Measurements from ENCODE around the gene TAGAP. TPM values are rescaled to one million over a fixed set of nuclear protein-coding genes. Genes with fewer than 3 reads are reported as not detected.
"Not testable (repeated sequence)": the region's sequence is repeated elsewhere in the genome, so short reads cannot be mapped to it uniquely, and the experiment has no call there.

Gene TAGAP
- total and polyA plus RNA-seq, 4 donors = 0.23 to 5.8 (median 3.8) TPM

GRCh38 chr6:159013229-159013628, 31.6 kb downstream of the TAGAP start:
- no peaks in the 10 kb centered on the region for H3K9me3 ChIP-seq (ENCODE audit: control insufficient read depth, low read length)
- no peak for DNase-seq
- H3K27ac ChIP-seq (ENCODE audit: low read depth in 1 of 2, low read length in 2 of 2) = no peak overlapping the region
- intact Hi-C loops (cut with DNase I) = no loop called here
- H3K4me3 ChIP-seq (ENCODE audit: low read length in 2 of 2) = no peak overlapping the region
- no peak for ATAC-seq (ENCODE audit: low FRiP score)
- H3K36me3 ChIP-seq (ENCODE audit: control insufficient read depth in 1 of 2, insufficient read depth in 2 of 2, low read length in 1 of 2) = no peaks in the 10 kb centered on the region
- WGBS, 2 donors = 84 to 93% methylated on average over 5 of the region's 5 CpGs
- H3K27me3 ChIP-seq (ENCODE audit: control insufficient read depth in 1 of 2, insufficient read depth in 2 of 2, low read length in 1 of 2) = no peaks in the 10 kb centered on the region
- H3K4me1 ChIP-seq (ENCODE audit: control insufficient read depth in 1 of 2, insufficient read depth in 2 of 2, low read length in 2 of 2) = no peaks in the 10 kb centered on the region

GRCh38 chr6:159012201-159012600, 32.6 kb downstream of the TAGAP start:
- intact Hi-C loops (cut with DNase I) = no loop called here
- Histone ChIP-seq H3K27ac (ENCODE audit: low read depth in 1 of 2, low read length in 2 of 2) (no peak overlapping the region), H3K4me1 (ENCODE audit: control insufficient read depth in 1 of 2, insufficient read depth in 2 of 2, low read length in 2 of 2) (no peaks in the 10 kb centered on the region), H3K27me3 (ENCODE audit: control insufficient read depth in 1 of 2, insufficient read depth in 2 of 2, low read length in 1 of 2) (no peaks in the 10 kb centered on the region), H3K9me3 (ENCODE audit: control insufficient read depth, low read length) (no peaks in the 10 kb centered on the region), H3K36me3 (ENCODE audit: control insufficient read depth in 1 of 2, insufficient read depth in 2 of 2, low read length in 1 of 2) (no peaks in the 10 kb centered on the region), H3K4me3 (ENCODE audit: low read length in 2 of 2) (no peak overlapping the region)
- no peak for DNase-seq
- ATAC-seq (ENCODE audit: low FRiP score) = no peak
- WGBS, 2 donors = 93 to 94% methylated on average over 4 of the region's 4 CpGs

GRCh38 chr6:159010037-159010612, 34.7 kb downstream of the TAGAP start:
- H3K27ac ChIP-seq (ENCODE audit: low read depth in 1 of 2, low read length in 2 of 2); H3K9me3 ChIP-seq (ENCODE audit: control insufficient read depth, low read length); H3K36me3 ChIP-seq (ENCODE audit: control insufficient read depth in 1 of 2, insufficient read depth in 2 of 2, low read length in 1 of 2); intact Hi-C loops (cut with DNase I); ATAC-seq (ENCODE audit: low FRiP score); H3K27me3 ChIP-seq (ENCODE audit: control insufficient read depth in 1 of 2, insufficient read depth in 2 of 2, low read length in 1 of 2); DNase-seq; H3K4me3 ChIP-seq (ENCODE audit: low read length in 2 of 2); H3K4me1 ChIP-seq (ENCODE audit: control insufficient read depth in 1 of 2, insufficient read depth in 2 of 2, low read length in 2 of 2): not testable (repeated sequence)
- 81 to 85% methylated on average over 7 of the region's 7 CpGs for WGBS, 2 donors

GRCh38 chr6:159008656-159009288, 36.0 kb downstream of the TAGAP start:
- no peaks in the 10 kb centered on the region for H3K4me1 ChIP-seq (ENCODE audit: control insufficient read depth in 1 of 2, insufficient read depth in 2 of 2, low read length in 2 of 2)
- no peak overlapping the region for H3K4me3 ChIP-seq (ENCODE audit: low read length in 2 of 2)

GRCh38 chr6:159007510-159007909, 37.3 kb downstream of the TAGAP start:
- H3K36me3 ChIP-seq (ENCODE audit: control insufficient read depth in 1 of 2, insufficient read depth in 2 of 2, low read length in 1 of 2) = no peaks in the 10 kb centered on the region
- H3K9me3 ChIP-seq (ENCODE audit: control insufficient read depth, low read length) = no peaks in the 10 kb centered on the region
- no peak overlapping the region for H3K27ac ChIP-seq (ENCODE audit: low read depth in 1 of 2, low read length in 2 of 2)
- DNase-seq = no peak
- no peak for ATAC-seq (ENCODE audit: low FRiP score)
- H3K4me3 ChIP-seq (ENCODE audit: low read length in 2 of 2) = no peak overlapping the region
- WGBS, 2 donors = 84 to 91% methylated on average over 5 of the region's 5 CpGs
- intact Hi-C loops (cut with DNase I) = no loop called here
- no peaks in the 10 kb centered on the region for H3K4me1 ChIP-seq (ENCODE audit: control insufficient read depth in 1 of 2, insufficient read depth in 2 of 2, low read length in 2 of 2)
- H3K27me3 ChIP-seq (ENCODE audit: control insufficient read depth in 1 of 2, insufficient read depth in 2 of 2, low read length in 1 of 2) = no peaks in the 10 kb centered on the region

More at GRCh38 chr6:159008656-159009288, 36.0 kb downstream of the TAGAP start:
- ATAC-seq (ENCODE audit: low FRiP score) = no peak
- Histone ChIP-seq H3K27ac (ENCODE audit: low read depth in 1 of 2, low read length in 2 of 2) (no peak overlapping the region), H3K27me3 (ENCODE audit: control insufficient read depth in 1 of 2, insufficient read depth in 2 of 2, low read length in 1 of 2) (no peaks in the 10 kb centered on the region), H3K36me3 (ENCODE audit: control insufficient read depth in 1 of 2, insufficient read depth in 2 of 2, low read length in 1 of 2) (no peaks in the 10 kb centered on the region), H3K9me3 (ENCODE audit: control insufficient read depth, low read length) (no peaks in the 10 kb centered on the region)
- intact Hi-C loops (cut with DNase I) = no loop called here
- WGBS, 2 donors = 80 to 84% methylated on average over 10 of the region's 10 CpGs
- no peak for DNase-seq

GRCh38 chr6:159005436-159005835, 39.4 kb downstream of the TAGAP start:
- ATAC-seq (ENCODE audit: low FRiP score) = no peak

GRCh38 chr6:159004592-159004991, 40.2 kb downstream of the TAGAP start:
- no peaks in the 10 kb centered on the region for H3K36me3 ChIP-seq (ENCODE audit: control insufficient read depth in 1 of 2, insufficient read depth in 2 of 2, low read length in 1 of 2)
- no peaks in the 10 kb centered on the region for H3K4me1 ChIP-seq (ENCODE audit: control insufficient read depth in 1 of 2, insufficient read depth in 2 of 2, low read length in 2 of 2)
- H3K4me3 ChIP-seq (ENCODE audit: low read length in 2 of 2) = no peak overlapping the region
- no peaks in the 10 kb centered on the region for H3K9me3 ChIP-seq (ENCODE audit: control insufficient read depth, low read length)
- DNase-seq (no peak), ATAC-seq (ENCODE audit: low FRiP score) (no peak)
- H3K27ac ChIP-seq (ENCODE audit: low read depth in 1 of 2, low read length in 2 of 2) = no peak overlapping the region
- H3K27me3 ChIP-seq (ENCODE audit: control insufficient read depth in 1 of 2, insufficient read depth in 2 of 2, low read length in 1 of 2) = no peaks in the 10 kb centered on the region
- WGBS, 2 donors = 75 to 78% methylated on average over 3 of the region's 3 CpGs
- intact Hi-C loops (cut with DNase I) = no loop called here

More at GRCh38 chr6:159005436-159005835, 39.4 kb downstream of the TAGAP start:
- no peaks in the 10 kb centered on the region for H3K9me3 ChIP-seq (ENCODE audit: control insufficient read depth, low read length)
- 93 to 96% methylated on average over 5 of the region's 5 CpGs for WGBS, 2 donors
- H3K4me1 ChIP-seq (ENCODE audit: control insufficient read depth in 1 of 2, insufficient read depth in 2 of 2, low read length in 2 of 2) = no peaks in the 10 kb centered on the region
- H3K36me3 ChIP-seq (ENCODE audit: control insufficient read depth in 1 of 2, insufficient read depth in 2 of 2, low read length in 1 of 2) = no peaks in the 10 kb centered on the region
- H3K27me3 ChIP-seq (ENCODE audit: control insufficient read depth in 1 of 2, insufficient read depth in 2 of 2, low read length in 1 of 2) = no peaks in the 10 kb centered on the region
- DNase-seq = no peak
- H3K27ac ChIP-seq (ENCODE audit: low read depth in 1 of 2, low read length in 2 of 2) = no peak overlapping the region
- no peak overlapping the region for H3K4me3 ChIP-seq (ENCODE audit: low read length in 2 of 2)
- intact Hi-C loops (cut with DNase I) = no loop called here

GRCh38 chr6:159002432-159003155, 42.2 kb downstream of the TAGAP start:
- H3K9me3 ChIP-seq (ENCODE audit: control insufficient read depth, low read length) = no peaks in the 10 kb centered on the region
- no peaks in the 10 kb centered on the region for H3K27me3 ChIP-seq (ENCODE audit: control insufficient read depth in 1 of 2, insufficient read depth in 2 of 2, low read length in 1 of 2)
- ATAC-seq (ENCODE audit: low FRiP score) = no peak
- no peaks in the 10 kb centered on the region for H3K4me1 ChIP-seq (ENCODE audit: control insufficient read depth in 1 of 2, insufficient read depth in 2 of 2, low read length in 2 of 2)
- H3K27ac ChIP-seq (ENCODE audit: low read depth in 1 of 2, low read length in 2 of 2) = no peak overlapping the region
- WGBS, 2 donors = 91% methylated on average over 12 of the region's 12 CpGs
- DNase-seq = no peak
- H3K4me3 ChIP-seq (ENCODE audit: low read length in 2 of 2) = no peak overlapping the region
- H3K36me3 ChIP-seq (ENCODE audit: control insufficient read depth in 1 of 2, insufficient read depth in 2 of 2, low read length in 1 of 2) = no peaks in the 10 kb centered on the region
- intact Hi-C loops (cut with DNase I) = no loop called here

Data from aorta (tissue), 5 donors.